HFFc6 (cell line): ENCODE results near the gene UTRN. TPM values are rescaled to one million over a fixed set of nuclear protein-coding genes. Genes with fewer than 3 reads are reported as not detected.

Experiments used
- DNase-seq: peaks from one replicate; pipeline ENCODE4 v3.0.0-alpha.2; 2018
- H3K27ac Mint-ChIP-seq: 2 replicates; pipeline ENCODE4 v1.8.0; 2020; ENCODE audit warnings: mild to moderate bottlenecking, mixed read lengths
- H3K27me3 Mint-ChIP-seq: 2 replicates; pipeline ENCODE4 v1.8.0; 2021; ENCODE audit warnings: mild to moderate bottlenecking, moderate library complexity, mixed read lengths; ENCODE audit not compliant: insufficient read depth
- H3K36me3 Mint-ChIP-seq: 2 replicates; pipeline ENCODE4 v1.8.0; 2021; ENCODE audit warnings: low read depth, mixed read lengths
- H3K4me1 Mint-ChIP-seq: 2 replicates; pipeline ENCODE4 v1.8.0; 2020; ENCODE audit warnings: low read depth, mixed read lengths
- H3K4me3 Mint-ChIP-seq: 2 replicates; pipeline ENCODE4 v1.8.0; 2020; ENCODE audit warnings: mild to moderate bottlenecking, moderate library complexity, mixed read lengths
- H3K9me3 Mint-ChIP-seq: 2 replicates; pipeline ENCODE4 v1.8.0; 2020; ENCODE audit warnings: mild to moderate bottlenecking, mixed read lengths
- CTCF ChIP-seq: fragments of 200-600 bp; sonication (generic); IDR thresholded peaks from 2 replicates; pipeline ENCODE4 v1.5.0; 2021; ENCODE audit warnings: antibody characterized with exemption, mild to moderate bottlenecking
- total RNA-seq, 6 experiments: library from RNA; stranded (reverse); fragmentation: NEBNext Ultra II Directional; extraction: Animal tissue kit (Norgen Biotek cat#: 25700); gene quantifications; 2 replicates in 1 of 6; 3 replicates in 5 of 6; pipeline ENCODE4 v1.2.3, GENCODE V29; 2021

Gene UTRN
- total RNA-seq, 6 experiments from 2014 or later: 99.6 to 116 (median 109) TPM

GRCh38 chr6:144250276-144250675, 34.9 kb upstream of the UTRN start:
- no peak for DNase-seq
- TF ChIP-seq CTCF: no peak
- Mint-ChIP-seq H3K4me1 (peaks cover 39% of the 10 kb centered on the region), H3K27ac (peak overlapping the region; percentile 40), H3K4me3 (no peak overlapping the region), H3K27me3 (peaks cover 2% of the 10 kb centered on the region; the same call in 1 of the 2 replicates), H3K36me3 (peaks cover 16% of the 10 kb centered on the region), H3K9me3 (peaks cover 6% of the 10 kb centered on the region)

GRCh38 chr6:144252259-144252658, 32.9 kb upstream of the UTRN start:
- Mint-ChIP-seq H3K4me1 (peaks cover 39% of the 10 kb centered on the region), H3K9me3 (no peaks in the 10 kb centered on the region), H3K4me3 (no peak overlapping the region), H3K36me3 (0 out of 2 replicates have a peak, but pooled peaks cover under 1% of the 10 kb centered on the region), H3K27ac (no peak overlapping the region), H3K27me3 (no peaks in the 10 kb centered on the region; the same call in 1 of the 2 replicates)
- TF ChIP-seq CTCF: no peak
- no peak for DNase-seq

GRCh38 chr6:144259986-144260385, 25.1 kb upstream of the UTRN start:
- no peaks in the 10 kb centered on the region for H3K27me3 Mint-ChIP-seq
- peaks cover 11% of the 10 kb centered on the region; the same call in 1 of the 2 replicates for H3K36me3 Mint-ChIP-seq
- no peak for DNase-seq
- no peaks in the 10 kb centered on the region for H3K9me3 Mint-ChIP-seq
- peak overlapping the region; percentile 75 for H3K27ac Mint-ChIP-seq
- H3K4me3 Mint-ChIP-seq: no peak overlapping the region
- no peak for TF ChIP-seq CTCF
- H3K4me1 Mint-ChIP-seq: peaks cover 43% of the 10 kb centered on the region

GRCh38 chr6:144262470-144263369, 22.4 kb upstream of the UTRN start:
- H3K27ac Mint-ChIP-seq: no peak overlapping the region; the same call in 1 of the 2 replicates
- no peaks in the 10 kb centered on the region for H3K9me3 Mint-ChIP-seq
- H3K4me1 Mint-ChIP-seq: peaks cover 59% of the 10 kb centered on the region
- H3K27me3 Mint-ChIP-seq: no peaks in the 10 kb centered on the region
- no peak for DNase-seq
- no peak for TF ChIP-seq CTCF
- H3K4me3 Mint-ChIP-seq: no peak overlapping the region
- H3K36me3 Mint-ChIP-seq: peaks cover 6% of the 10 kb centered on the region; the same call in 1 of the 2 replicates

- no peak for DNase-seq
- Mint-ChIP-seq H3K27ac (peak overlapping the region; percentile 97), H3K27me3 (no peaks in the 10 kb centered on the region), H3K36me3 (peaks cover 5% of the 10 kb centered on the region; the same call in 1 of the 2 replicates), H3K4me3 (peak overlapping the region; percentile 84), H3K9me3 (no peaks in the 10 kb centered on the region), H3K4me1 (peaks cover 63% of the 10 kb centered on the region)
- TF ChIP-seq CTCF: no peak
These were observed 21.3 kb upstream of the UTRN start for GRCh38 chr6:144263786-144264185.
